Mesenchymal stem cell (in vitro differentiated cells and primary cell): ENCODE measurements around the gene AK5.

ENCODE experiments used
- DNase-seq: peaks from one replicate; pipeline ENCODE4 v3.0.0-alpha.2; 2013
- H2AFZ ChIP-seq: one replicate; pipeline ENCODE4 v1.6.1; 2013; ENCODE audit warnings: low read depth, mild to moderate bottlenecking, control low read depth, inconsistent platforms, low read length, moderate library complexity
- H2AK5ac ChIP-seq: 2 replicates; pipeline ENCODE4 v1.6.1; 2013; ENCODE audit warnings: low read length, moderate library complexity, mild to moderate bottlenecking, inconsistent platforms; ENCODE audit not compliant: severe bottlenecking
- H2BK120ac ChIP-seq: one replicate; pipeline ENCODE4 v1.6.1; 2013; ENCODE audit warnings: low read depth, mild to moderate bottlenecking, inconsistent platforms, low read length, moderate library complexity
- H2BK12ac ChIP-seq, 2 experiments: one replicate each; pipeline ENCODE4 v1.6.1; 2013; ENCODE audit warnings: inconsistent platforms in 2 of 2, low read length in 2 of 2, mild to moderate bottlenecking in 2 of 2, moderate library complexity in 2 of 2, control low read depth in 1 of 2
- H2BK15ac ChIP-seq: one replicate; pipeline ENCODE4 v1.6.1; 2013; ENCODE audit warnings: mild to moderate bottlenecking, low read depth, inconsistent platforms; ENCODE audit not compliant: poor library complexity, severe bottlenecking
- H2BK5ac ChIP-seq: 2 replicates; pipeline ENCODE4 v1.6.1; 2013; ENCODE audit warnings: low read depth, mild to moderate bottlenecking, low read length, control low read depth, inconsistent platforms; ENCODE audit not compliant: poor library complexity, severe bottlenecking
- H3K14ac ChIP-seq, 2 experiments: one replicate each; pipeline ENCODE4 v1.6.1; 2013; ENCODE audit warnings: inconsistent platforms in 2 of 2, low read length in 2 of 2, control low read depth in 1 of 2, mild to moderate bottlenecking in 1 of 2, moderate library complexity in 1 of 2
- H3K18ac ChIP-seq, 2 experiments: one replicate each; pipeline ENCODE4 v1.6.1; 2013; ENCODE audit warnings: inconsistent platforms in 2 of 2, low read length in 2 of 2, control low read depth in 1 of 2, low read depth in 1 of 2, mild to moderate bottlenecking in 1 of 2
- H3K23ac ChIP-seq, 2 experiments: one replicate each; pipeline ENCODE4 v1.6.1; 2013; ENCODE audit warnings: inconsistent platforms in 2 of 2, low read length in 2 of 2, mild to moderate bottlenecking in 2 of 2, moderate library complexity in 2 of 2, control low read depth in 1 of 2
- H3K27ac ChIP-seq: 2 replicates; pipeline ENCODE4 v1.5.1; 2013; ENCODE audit warnings: mild to moderate bottlenecking, moderate library complexity, low read length, control low read depth, inconsistent platforms; ENCODE audit not compliant: poor library complexity, severe bottlenecking
- H3K27me3 ChIP-seq, 2 experiments: 2 replicates each; pipeline versions ENCODE4 v1.6.1 to v1.7.0; 2013; ENCODE audit warnings: low read length in 2 of 2, mild to moderate bottlenecking in 2 of 2, moderate library complexity in 2 of 2, control low read depth in 1 of 2, inconsistent platforms in 1 of 2; ENCODE audit not compliant: control insufficient read depth in 1 of 2, insufficient read depth in 1 of 2
- H3K36me3 ChIP-seq, 2 experiments: 2 replicates each; pipeline versions ENCODE4 v1.6.1 to v1.7.0; 2013; ENCODE audit warnings: low read length in 2 of 2, control low read depth in 1 of 2, inconsistent platforms in 1 of 2, low read depth in 1 of 2, mild to moderate bottlenecking in 1 of 2; ENCODE audit not compliant: insufficient read depth in 2 of 2, control insufficient read depth in 1 of 2
- H3K4ac ChIP-seq, 2 experiments: one replicate each; pipeline ENCODE4 v1.6.1; 2013; ENCODE audit warnings: inconsistent platforms in 2 of 2, low read length in 2 of 2, mild to moderate bottlenecking in 2 of 2, moderate library complexity in 2 of 2, control low read depth in 1 of 2, low read depth in 1 of 2
- H3K4me1 ChIP-seq: 2 replicates; pipeline ENCODE4 v1.6.1; 2013; ENCODE audit warnings: low read depth, low read length, control low read depth; ENCODE audit not compliant: control insufficient read depth, insufficient read depth
- H3K4me2 ChIP-seq: 2 replicates; pipeline ENCODE4 v1.6.1; 2013; ENCODE audit warnings: low read length, mild to moderate bottlenecking, inconsistent platforms; ENCODE audit not compliant: poor library complexity, severe bottlenecking
- H3K4me3 ChIP-seq, 2 experiments: 2 replicates each; pipeline versions ENCODE4 v1.5.1 to v1.7.0; 2013; ENCODE audit warnings: low read length in 2 of 2, mild to moderate bottlenecking in 2 of 2, control low read depth in 1 of 2, low read depth in 1 of 2; ENCODE audit not compliant: insufficient read depth in 1 of 2
- H3K79me1 ChIP-seq: replicated peaks from 2 replicates; pipeline ENCODE4 v1.6.1; 2013; ENCODE audit warnings: mild to moderate bottlenecking, control low read depth, low read length, inconsistent platforms; ENCODE audit not compliant: poor library complexity, severe bottlenecking
- H3K9ac ChIP-seq: 2 replicates; pipeline ENCODE4 v1.7.0; 2013; ENCODE audit warnings: mild to moderate bottlenecking, low read length, moderate library complexity
- H3K9me3 ChIP-seq: 2 replicates; pipeline ENCODE4 v1.7.0; 2013; ENCODE audit warnings: mild to moderate bottlenecking, low read length; ENCODE audit not compliant: control insufficient read depth
- H4K8ac ChIP-seq: one replicate; pipeline ENCODE4 v1.6.1; 2013; ENCODE audit warnings: inconsistent platforms, mild to moderate bottlenecking, low read length, moderate library complexity
- H4K91ac ChIP-seq: one replicate; pipeline ENCODE4 v1.6.1; 2013; ENCODE audit warnings: mild to moderate bottlenecking, low read length, inconsistent platforms
- WGBS: methylation state at CpG from one replicate; pipeline ENCODE4 v1.1.7; 2013; ENCODE audit warnings: mixed read lengths; 5-methylcytosine and 5-hydroxymethylcytosine counted together

The AK5 gene

DNA sequence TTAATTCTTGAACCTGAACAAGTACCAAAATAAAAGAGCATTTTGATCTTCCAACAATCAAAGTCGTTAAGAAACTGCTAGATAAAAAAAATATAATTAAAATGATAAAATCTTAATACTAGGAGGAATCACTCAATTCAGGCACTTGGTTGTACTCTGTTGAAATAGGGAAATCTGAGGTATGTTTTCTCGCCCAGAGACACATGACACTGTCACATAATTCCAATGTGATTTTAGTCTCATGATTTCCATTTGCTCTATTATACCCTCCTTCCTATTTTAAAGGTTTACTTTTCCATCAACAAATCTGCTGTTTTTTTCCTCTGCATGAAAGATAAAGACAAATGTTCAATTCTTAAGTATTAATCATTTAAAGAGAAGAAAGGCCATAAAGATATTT is 303.1 kb downstream of the AK5 start:
- Histone ChIP-seq H4K91ac (no peak overlapping the region), H3K36me3 (peaks cover 9 to 68% of the 10 kb centered on the region in 2 experiments), H3K9ac (no peak overlapping the region), H2BK12ac (no peak overlapping the region), H3K27me3 (no peaks in the 10 kb centered on the region), H3K4me1 (no peaks in the 10 kb centered on the region), H3K4me2 (no peak overlapping the region), H3K18ac (no peak overlapping the region), H3K4me3 (no peak overlapping the region), H3K4ac (no peak overlapping the region), H3K27ac (no peak overlapping the region), H2BK15ac (no peak overlapping the region), H3K14ac (no peak overlapping the region), H4K8ac (no peak overlapping the region), H2AK5ac (no peak overlapping the region), H2BK120ac (no peak overlapping the region), H3K23ac (no peak overlapping the region), H2AFZ (no peak overlapping the region), H3K9me3 (no peaks in the 10 kb centered on the region), H3K79me1 (peaks cover 7% of the 10 kb centered on the region), H2BK5ac (no peak overlapping the region)
- WGBS = 85% methylated on average over 1 of the region's 2 CpGs
- no peak for DNase-seq

DNA sequence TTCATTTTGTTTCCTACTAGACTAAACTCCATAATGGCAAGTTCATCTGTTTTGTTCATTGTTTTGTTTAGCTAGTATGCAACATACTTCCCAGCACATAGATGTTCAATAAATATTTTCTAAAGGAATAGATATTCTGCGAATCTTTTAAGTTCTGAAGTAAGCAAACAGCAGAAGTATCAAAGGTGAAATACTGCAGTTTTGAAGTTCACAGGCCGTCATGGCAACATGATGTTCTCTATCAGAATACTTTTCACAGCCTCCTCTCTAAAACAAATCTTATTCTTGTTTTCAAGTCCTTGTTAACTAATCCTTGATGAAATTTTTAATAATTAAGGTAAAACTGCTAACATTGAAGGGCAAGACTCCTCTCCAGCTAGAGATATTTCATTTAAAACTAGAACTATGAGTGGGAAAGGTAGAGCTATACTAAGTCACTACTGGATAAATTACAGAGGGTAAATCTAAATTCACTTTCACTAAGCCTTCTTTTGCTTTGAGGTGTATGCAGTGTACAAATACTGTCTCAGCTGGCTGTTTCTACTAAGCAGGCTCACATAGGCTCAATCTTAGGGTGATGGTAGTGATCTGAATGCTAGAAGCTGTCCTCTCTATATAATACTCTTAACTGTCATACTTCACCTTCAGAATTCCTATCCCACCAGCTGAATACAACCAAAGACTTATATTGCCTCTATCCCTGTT is 303.9 kb downstream of the AK5 start:
- H3K36me3 ChIP-seq = peaks cover 6 to 59% of the 10 kb centered on the region in 2 experiments
- H2AFZ ChIP-seq = no peak overlapping the region
- H3K27ac ChIP-seq = no peak overlapping the region
- no peak overlapping the region for H2AK5ac ChIP-seq
- H3K27me3 ChIP-seq = no peaks in the 10 kb centered on the region
- H3K14ac ChIP-seq = no peak overlapping the region
- no peak overlapping the region for H3K18ac ChIP-seq
- 100% methylated on average over 1 of the region's 2 CpGs for WGBS
- peaks cover 9% of the 10 kb centered on the region for H3K79me1 ChIP-seq
- H2BK5ac ChIP-seq = no peak overlapping the region
- H4K91ac ChIP-seq = no peak overlapping the region
- H3K9ac ChIP-seq = no peak overlapping the region
- H4K8ac ChIP-seq = no peak overlapping the region
- H2BK15ac ChIP-seq = no peak overlapping the region
- H3K4me1 ChIP-seq = no peaks in the 10 kb centered on the region
- no peak overlapping the region for H3K4ac ChIP-seq
- H3K9me3 ChIP-seq = no peaks in the 10 kb centered on the region
- H3K23ac ChIP-seq = no peak overlapping the region
- no peak overlapping the region for H2BK12ac ChIP-seq
- H3K4me2 ChIP-seq = no peak overlapping the region
- H2BK120ac ChIP-seq = no peak overlapping the region
- DNase-seq = no peak
- no peak overlapping the region for H3K4me3 ChIP-seq

DNA sequence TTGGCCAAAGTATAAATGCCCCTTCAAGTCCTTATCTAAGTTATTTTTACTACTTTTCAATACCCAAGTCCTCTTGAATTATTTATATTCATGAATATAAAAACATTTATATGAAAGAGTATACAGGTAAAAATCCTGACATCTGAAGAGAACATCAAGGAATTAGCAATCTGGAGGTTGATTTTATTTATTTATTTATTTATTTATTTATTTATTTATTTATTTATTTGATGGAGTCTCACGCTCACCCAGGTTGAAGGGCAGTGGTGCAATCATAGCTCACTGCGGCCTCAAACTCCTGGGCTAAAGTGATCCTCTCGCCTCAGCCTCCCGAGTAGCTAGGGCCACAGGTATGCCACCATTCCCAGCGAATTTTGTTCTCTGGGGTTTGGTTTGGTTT is 307.4 kb downstream of the AK5 start:
- H3K4ac ChIP-seq = no peak overlapping the region
- no peak overlapping the region for H4K91ac ChIP-seq
- H3K27me3 ChIP-seq = no peaks in the 10 kb centered on the region
- H4K8ac ChIP-seq = no peak overlapping the region
- H3K4me1 ChIP-seq = no peaks in the 10 kb centered on the region
- H3K27ac ChIP-seq = no peak overlapping the region
- H2BK12ac ChIP-seq = no peak overlapping the region
- H2AFZ ChIP-seq = no peak overlapping the region
- no peak overlapping the region for H3K18ac ChIP-seq
- peaks cover 5 to 34% of the 10 kb centered on the region in 2 experiments for H3K36me3 ChIP-seq
- no peak overlapping the region for H3K14ac ChIP-seq
- no peak overlapping the region for H2BK15ac ChIP-seq
- no peaks in the 10 kb centered on the region for H3K9me3 ChIP-seq
- WGBS = 99% methylated on average over 5 of the region's 5 CpGs
- peaks cover 17% of the 10 kb centered on the region for H3K79me1 ChIP-seq
- no peak for DNase-seq
- H2BK5ac ChIP-seq = no peak overlapping the region
- H3K9ac ChIP-seq = no peak overlapping the region
- no peak overlapping the region for H3K23ac ChIP-seq
- no peak overlapping the region for H2BK120ac ChIP-seq
- no peak overlapping the region for H2AK5ac ChIP-seq
- H3K4me2 ChIP-seq = no peak overlapping the region
- H3K4me3 ChIP-seq = no peak overlapping the region

DNA sequence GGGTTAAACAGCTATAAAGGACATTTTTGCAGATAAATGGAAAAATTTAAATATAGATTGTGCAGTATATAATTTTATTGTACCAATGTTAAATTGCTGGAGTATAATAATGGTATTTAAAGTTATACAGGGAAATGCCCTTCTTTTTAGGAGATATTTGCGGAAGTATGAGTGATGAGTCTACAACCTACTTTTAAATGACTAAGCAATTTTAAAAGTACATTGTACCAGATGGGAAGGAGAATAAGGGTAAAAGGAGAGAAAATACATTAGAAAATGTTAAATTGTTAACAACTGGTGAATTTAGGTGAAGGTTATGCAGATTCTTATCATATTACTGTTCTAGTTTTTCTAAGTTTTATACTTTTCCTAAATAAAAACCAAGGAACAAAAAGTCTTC is 308.8 kb downstream of the AK5 start:
- Histone ChIP-seq H3K9me3 (no peaks in the 10 kb centered on the region), H2BK15ac (no peak overlapping the region), H3K27ac (no peak overlapping the region), H3K79me1 (peaks cover 17% of the 10 kb centered on the region), H3K27me3 (no peaks in the 10 kb centered on the region), H3K9ac (no peak overlapping the region), H2BK5ac (no peak overlapping the region), H3K4ac (no peak overlapping the region), H2AFZ (no peak overlapping the region), H3K36me3 (peaks cover 5 to 36% of the 10 kb centered on the region in 2 experiments), H3K4me3 (no peak overlapping the region), H3K23ac (no peak overlapping the region), H2AK5ac (no peak overlapping the region), H3K4me2 (no peak overlapping the region), H3K14ac (no peak overlapping the region), H3K4me1 (no peaks in the 10 kb centered on the region), H4K91ac (no peak overlapping the region), H2BK12ac (no peak overlapping the region), H4K8ac (no peak overlapping the region), H3K18ac (no peak overlapping the region), H2BK120ac (no peak overlapping the region)
- WGBS = no CpG with 5 or more reads among the region's 1 CpG
- no peak for DNase-seq
